NCI-H2227 (cell line): ENCODE measurements around the gene ADORA1.

Experiments
- DNase-seq: peaks from one replicate; lab custom pipeline; 2025; ENCODE audit not compliant: unreplicated experiment; lab: John Stamatoyannopoulos, UW

Gene ADORA1

DNA sequence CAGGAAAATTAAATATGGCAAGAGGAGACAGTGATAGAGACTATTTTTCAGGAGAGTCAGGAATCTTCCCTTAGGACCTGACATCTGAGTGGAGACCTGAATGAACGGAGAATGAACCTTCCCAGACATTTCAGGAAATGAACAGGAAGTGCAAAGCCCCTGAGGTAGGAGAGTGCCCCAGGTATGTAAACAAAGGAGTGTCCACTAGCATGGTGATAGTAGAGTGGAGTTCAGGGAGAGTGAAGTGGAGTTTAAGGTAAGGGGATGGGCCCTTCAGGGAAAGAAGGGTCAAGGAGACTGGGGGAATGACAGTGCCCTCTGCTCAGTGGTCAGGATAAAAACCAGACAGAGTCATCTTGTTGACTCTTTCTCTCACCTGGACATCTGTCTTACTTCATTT, 28.8 kb downstream of the ADORA1 start:
- no peak for DNase-seq

DNA sequence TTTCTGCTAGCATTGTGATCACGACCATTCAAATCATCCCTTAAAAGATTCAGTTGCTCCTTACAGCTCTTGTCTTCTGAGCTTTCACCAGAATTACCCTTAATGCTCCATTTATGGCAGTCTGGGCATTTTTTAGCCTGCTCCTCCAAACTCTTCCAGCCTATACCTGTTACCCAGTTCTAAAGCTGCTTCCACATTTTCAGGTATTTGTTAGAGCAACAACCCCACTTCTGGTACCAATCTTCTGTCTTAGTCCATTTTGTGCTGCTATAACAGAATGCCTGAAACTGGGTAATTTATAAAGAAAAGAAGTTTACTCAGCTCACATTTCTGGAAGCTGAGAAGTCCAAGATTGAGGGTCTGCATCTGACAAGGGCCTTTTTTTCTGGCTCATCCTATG, 30.9 kb downstream of the ADORA1 start:
- no peak for DNase-seq

DNA sequence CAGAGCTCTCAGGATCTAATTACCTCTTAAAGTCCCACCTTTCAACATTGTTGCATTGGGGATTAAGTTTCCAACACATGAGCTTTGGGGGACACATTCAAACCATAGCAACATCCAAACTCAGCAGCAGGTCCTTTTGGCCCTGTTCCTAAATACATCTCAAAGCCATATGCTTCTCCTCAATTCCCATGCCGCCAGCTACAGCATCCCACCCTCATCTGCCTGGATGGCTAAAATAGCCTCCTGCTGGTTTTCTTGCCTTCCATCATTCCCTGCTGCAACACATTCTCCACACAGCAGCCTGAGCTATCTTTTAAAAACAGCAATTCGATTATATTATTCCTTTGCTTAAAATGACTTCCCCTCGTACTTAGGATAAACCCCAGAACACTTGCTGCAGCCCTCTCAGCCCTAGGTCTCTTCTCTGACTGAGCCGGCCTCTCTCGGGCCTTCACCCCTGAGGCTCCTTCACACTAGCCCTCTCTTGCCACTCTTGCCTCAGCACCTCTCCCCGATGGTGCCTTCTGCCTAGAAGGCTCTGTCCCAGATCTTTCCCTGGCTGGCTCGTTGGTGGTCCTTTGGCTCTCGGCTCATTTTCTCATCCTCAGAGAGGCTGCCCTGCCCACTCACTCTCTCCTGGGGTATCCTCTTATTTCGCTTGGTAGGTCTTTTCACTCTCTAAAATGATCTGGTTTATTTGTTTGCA, 31.6 kb downstream of the ADORA1 start:
- no peak for DNase-seq

DNA sequence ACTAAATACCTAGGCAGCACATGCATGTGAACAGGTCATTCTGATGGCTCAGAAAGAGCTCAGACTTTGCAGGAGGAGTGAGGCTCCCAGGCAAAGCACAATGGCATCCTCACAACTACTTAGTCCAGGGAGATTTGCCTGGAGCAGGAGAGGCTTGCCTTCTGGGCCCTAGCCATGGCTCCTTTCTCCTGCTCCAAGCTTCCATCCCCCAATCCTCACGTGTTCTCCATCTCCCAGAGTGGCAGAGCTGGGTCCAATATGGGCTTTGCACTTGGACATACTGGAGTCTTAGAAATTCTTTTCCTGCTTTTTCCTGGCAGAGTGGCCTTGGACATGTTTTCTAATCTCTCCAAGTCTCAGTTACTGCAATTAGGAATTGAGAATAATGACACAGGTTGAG, 32.3 kb downstream of the ADORA1 start:
- DNase-seq = no peak

DNA sequence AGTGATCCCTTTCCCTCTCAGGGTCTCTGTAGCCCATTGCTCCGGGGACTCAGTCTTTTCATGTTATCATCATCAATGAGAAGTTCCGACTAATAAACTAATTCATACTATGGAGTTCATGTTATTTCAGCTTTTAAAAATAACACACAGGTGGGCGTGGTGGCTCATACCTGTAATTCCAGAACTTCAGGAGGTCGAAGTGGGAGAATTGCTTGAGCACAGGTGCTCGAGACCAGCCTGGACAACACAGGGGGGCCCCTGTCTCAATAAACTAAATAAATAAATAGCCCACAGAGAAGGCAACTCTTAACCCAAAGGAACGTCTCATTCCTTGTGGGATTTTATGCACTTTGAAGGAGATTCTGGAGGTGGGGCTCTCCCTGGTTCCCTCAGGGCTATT, 33.6 kb downstream of the ADORA1 start:
- DNase-seq = no peak

DNA sequence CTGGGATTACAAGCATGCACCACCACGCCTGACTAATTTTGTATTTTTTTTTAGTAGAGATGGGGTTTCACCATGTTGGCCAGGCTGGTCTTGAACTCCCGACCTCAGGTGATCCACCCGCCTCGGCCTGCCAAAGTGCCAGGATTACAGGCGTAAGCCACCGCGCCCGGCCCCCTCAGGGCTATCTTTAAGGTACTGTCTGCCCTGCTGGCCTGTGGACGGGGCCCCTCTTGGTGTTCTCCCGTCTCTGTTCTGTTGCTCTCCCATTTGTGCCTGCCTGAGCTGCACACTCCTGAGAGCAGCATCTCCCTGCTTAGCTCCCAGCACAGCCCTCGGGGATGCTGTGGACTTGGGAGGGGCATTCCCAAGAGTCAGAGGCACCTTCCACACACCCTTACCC, 34.2 kb downstream of the ADORA1 start:
- no peak for DNase-seq

DNA sequence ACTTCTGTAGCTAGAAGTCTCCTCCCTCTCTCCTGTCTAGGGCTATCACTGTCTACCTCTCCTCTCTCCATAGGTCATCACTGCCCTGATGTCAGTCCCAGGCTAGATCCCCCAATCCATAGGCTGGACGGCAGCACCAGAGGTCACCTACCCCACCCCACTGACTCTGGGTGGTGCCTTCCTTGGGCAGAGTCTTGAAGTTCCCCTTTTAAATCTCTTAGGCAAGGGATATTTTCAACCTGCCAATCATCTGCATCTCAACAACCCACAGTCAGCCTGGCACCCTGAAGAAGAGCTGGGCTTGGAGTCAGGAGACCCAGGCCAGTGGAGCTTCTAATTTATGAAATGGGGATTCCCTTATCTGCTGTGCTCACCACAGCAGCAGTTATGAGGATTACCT, 34.9 kb downstream of the ADORA1 start:
- no peak for DNase-seq

DNA sequence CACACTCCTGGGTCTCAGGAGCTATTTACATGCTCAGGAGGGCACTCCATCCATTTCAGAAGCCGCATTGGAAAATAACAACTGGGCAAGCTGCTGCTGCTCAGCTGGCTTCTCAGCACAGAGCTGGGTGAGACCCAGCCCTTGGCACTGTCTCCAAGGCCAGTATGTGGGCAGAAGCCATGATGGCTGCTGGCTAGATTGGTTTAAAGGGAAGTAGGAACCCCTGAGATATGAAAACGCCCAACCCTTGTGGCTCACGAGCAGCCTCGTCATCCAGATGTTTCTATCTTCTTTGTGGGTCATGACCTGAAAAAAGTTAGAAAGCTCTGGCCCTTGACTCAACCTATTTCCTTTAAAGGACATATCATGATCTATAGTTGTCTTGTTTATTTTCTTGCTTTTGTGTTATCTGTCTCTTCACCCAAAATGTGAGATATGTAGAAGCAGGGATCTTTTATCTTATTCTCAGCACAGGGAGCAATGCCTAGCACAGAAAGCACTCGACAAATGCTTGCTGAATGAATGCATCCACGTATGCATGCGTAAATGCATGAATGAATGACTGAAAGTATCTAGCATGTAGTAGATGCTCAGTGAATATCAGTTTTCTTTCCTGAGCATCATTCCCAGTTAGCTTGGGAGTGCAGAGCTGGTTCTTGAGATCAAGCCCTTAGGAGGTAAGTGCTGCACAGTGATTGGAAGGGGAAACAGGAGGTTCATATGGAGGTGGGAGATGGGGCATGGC, 36.5 kb downstream of the ADORA1 start:
- DNase-seq = no peak

DNA sequence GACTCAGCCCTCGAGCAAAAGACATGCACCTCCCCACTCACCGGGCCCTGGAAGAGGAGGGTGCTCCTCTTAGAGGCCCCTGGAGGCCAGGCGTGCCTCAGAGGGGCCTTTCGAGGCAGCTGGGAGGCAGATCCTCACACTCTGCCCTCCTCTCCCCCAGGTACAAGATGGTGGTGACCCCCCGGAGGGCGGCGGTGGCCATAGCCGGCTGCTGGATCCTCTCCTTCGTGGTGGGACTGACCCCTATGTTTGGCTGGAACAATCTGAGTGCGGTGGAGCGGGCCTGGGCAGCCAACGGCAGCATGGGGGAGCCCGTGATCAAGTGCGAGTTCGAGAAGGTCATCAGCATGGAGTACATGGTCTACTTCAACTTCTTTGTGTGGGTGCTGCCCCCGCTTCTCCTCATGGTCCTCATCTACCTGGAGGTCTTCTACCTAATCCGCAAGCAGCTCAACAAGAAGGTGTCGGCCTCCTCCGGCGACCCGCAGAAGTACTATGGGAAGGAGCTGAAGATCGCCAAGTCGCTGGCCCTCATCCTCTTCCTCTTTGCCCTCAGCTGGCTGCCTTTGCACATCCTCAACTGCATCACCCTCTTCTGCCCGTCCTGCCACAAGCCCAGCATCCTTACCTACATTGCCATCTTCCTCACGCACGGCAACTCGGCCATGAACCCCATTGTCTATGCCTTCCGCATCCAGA, 37.7 kb downstream of the ADORA1 start:
- DNase-seq = no peak

DNA sequence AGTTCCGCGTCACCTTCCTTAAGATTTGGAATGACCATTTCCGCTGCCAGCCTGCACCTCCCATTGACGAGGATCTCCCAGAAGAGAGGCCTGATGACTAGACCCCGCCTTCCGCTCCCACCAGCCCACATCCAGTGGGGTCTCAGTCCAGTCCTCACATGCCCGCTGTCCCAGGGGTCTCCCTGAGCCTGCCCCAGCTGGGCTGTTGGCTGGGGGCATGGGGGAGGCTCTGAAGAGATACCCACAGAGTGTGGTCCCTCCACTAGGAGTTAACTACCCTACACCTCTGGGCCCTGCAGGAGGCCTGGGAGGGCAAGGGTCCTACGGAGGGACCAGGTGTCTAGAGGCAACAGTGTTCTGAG, 38.3 kb downstream of the ADORA1 start:
- DNase-seq = no peak

DNA sequence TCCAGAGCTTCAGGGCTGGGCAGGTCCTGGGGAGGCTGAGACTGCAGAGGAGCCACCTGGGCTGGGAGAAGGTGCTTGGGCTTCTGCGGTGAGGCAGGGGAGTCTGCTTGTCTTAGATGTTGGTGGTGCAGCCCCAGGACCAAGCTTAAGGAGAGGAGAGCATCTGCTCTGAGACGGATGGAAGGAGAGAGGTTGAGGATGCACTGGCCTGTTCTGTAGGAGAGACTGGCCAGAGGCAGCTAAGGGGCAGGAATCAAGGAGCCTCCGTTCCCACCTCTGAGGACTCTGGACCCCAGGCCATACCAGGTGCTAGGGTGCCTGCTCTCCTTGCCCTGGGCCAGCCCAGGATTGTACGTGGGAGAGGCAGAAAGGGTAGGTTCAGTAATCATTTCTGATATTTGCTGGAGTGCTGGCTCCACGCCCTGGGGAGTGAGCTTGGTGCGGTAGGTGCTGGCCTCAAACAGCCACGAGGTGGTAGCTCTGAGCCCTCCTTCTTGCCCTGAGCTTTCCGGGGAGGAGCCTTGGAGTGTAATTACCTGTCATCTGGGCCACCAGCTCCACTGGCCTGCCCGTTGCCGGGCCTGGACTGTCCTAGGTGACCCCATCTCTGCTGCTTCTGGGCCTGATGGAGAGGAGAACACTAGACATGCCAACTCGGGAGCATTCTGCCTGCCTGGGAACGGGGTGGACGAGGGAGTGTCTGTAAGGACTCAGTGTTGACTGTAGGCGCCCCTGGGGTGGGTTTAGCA, 38.8 kb downstream of the ADORA1 start:
- no peak for DNase-seq

DNA sequence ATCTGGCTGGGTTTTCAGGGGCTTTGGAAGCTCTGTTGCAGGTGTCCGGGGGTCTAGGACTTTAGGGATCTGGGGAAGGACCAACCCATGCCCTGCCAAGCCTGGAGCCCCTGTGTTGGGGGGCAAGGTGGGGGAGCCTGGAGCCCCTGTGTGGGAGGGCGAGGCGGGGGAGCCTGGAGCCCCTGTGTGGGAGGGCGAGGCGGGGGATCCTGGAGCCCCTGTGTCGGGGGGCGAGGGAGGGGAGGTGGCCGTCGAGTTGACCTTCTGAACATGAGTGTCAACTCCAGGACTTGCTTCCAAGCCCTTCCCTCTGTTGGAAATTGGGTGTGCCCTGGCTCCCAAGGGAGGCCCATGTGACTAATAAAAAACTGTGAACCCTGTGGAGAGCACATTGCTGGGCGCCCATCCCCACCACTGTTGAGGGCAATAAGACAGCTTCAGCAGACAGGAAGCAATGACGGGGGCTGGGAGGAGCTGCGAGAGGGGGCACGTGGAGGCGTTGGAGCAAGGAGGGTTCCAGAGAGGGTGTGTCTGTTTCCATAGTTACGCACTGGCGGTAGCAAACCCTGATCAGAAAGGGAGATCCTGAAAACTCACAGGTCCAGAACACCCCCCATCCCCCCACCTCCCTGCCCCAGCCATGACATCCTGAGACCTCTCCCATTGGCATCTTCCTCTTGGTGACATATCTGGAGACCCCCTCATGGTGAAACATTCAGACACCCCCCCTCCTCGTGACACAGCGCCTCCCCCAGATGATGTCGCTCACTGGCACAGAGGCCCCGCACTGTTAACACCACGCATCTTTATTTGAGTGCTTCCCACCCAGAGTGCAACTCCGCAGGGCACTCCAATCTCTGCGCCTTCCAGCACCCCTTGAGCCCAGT, 39.7 kb downstream of the ADORA1 start:
- DNase-seq = no peak

DNA sequence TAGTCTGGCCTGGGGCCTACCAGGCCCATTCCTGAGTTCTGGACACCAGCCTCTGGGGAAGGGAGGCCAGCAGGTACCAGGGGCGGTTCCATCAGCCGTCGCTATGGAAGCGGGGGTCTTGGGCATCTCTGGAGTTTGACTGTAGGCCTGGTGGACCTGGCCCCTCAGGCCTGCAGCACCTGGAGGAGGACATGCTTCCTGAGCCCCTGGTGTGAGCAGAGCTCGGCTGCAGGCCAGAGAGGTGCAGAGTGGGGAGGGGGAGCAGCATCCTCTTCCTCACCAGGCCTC, 40.3 kb downstream of the ADORA1 start:
- no peak for DNase-seq

DNA sequence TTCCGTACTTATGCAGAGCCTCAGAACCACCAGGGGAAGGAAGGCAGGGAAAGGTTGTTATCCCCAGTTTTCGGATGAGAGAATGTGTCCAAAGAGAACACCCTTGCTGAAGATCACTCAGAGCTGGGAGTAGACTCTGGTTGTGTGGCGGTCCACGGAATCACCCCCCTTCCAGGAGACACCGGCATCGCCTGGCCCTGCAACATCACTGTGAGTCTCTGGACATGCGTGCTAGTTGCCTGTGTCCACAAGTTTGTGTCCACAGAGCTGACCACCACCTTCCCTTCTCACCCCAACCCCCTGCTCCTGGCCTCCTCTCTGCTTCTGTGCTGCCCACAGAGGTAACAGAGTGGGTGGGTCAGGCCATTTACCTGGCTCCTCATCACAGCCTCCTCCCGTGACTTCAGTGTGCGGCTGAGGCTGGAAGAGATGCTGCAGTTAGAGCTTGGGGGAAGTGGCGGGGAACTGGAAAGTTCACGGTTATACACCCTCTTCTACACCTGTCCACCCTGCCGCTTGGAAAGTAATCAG, 40.8 kb downstream of the ADORA1 start:
- no peak for DNase-seq

DNA sequence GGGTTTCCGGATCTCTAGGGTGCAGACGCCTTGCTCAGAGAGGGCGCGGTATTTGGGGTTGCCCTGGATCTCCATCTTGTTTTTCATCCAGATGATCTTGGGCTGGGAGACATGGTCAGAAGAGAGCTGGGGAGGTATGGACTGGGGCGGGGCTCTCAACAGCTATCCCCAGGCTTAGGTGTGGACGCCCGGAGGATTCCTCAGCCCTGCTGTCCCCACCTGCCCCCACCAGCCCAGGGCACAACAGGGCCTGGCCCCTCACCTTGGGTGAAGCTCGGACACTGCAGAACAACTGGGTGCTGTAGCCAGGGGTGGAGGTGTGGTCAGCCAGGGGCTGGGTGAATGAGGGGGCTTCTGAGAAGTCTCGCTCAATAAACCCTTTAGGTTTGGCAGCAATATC, 41.5 kb downstream of the ADORA1 start:
- no peak for DNase-seq

DNA sequence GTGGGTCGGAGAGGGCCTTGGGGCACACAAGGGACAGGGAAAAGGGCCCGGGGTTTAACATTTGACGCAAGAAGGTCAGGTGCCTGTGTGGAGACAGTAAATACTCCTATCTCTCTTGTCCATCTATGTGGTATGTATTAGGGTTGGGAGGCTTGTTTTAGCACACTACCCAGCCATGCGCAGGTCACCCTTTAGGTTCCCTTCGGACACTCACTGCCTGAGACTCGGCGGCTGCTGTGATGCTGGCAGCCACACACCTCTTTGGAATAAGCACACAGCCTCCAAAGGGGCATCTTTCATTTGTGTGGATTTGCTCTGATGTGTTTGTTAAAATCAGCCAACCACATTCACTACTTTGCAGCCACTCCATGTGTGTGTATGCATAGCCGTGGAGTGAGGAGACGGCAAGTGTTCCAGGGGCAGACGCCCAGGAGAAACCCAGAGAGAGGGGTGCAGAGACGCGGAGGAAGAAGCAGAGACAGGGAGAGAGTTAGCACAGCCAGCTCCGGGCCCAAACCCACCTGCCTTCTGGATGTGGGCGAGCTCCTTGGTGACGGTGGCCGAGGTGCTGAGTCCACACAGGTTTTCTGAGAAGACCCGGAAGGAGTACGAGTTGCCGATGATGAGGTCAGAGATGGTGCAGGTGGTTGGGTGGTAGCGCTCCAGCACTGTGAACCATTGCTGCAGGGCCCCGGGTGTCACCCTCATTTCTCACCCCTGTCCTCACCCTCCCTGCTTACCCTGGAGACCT, 42.4 kb downstream of the ADORA1 start:
- no peak for DNase-seq

DNA sequence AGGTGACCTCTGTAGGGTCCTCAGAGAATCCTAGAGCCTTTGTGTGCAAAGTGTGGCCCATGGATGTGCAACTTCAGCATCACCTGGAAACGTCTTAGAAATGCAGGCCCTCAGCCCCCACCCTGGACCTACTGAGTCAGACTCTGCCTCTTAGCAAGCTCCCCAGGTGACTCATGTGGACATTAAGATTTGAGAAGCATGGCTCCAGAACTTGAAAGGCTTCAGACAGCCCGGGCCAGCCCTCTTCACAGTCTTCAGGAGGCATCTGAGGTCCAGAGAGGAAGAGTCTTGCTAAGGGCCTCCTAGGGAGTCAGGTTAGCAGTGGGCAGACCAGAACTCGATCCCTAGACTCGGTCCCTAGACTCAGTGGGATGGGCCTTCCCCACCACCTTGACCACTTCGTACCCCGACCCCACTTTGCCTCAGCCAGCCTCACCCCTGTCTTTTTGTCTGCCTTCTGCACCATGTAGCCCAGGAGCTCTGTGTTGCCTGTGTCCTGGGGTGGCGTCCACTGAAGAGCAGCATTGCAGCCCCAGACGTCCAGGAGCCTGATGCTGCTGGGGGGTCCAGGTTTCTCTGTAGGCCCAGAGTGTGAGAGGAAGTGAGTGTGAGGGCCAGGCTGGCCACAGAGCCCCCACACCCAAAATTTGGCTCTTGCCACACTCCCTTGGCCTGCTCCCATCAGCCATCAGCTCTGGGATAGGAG, 43.3 kb downstream of the ADORA1 start:
- no peak for DNase-seq

DNA sequence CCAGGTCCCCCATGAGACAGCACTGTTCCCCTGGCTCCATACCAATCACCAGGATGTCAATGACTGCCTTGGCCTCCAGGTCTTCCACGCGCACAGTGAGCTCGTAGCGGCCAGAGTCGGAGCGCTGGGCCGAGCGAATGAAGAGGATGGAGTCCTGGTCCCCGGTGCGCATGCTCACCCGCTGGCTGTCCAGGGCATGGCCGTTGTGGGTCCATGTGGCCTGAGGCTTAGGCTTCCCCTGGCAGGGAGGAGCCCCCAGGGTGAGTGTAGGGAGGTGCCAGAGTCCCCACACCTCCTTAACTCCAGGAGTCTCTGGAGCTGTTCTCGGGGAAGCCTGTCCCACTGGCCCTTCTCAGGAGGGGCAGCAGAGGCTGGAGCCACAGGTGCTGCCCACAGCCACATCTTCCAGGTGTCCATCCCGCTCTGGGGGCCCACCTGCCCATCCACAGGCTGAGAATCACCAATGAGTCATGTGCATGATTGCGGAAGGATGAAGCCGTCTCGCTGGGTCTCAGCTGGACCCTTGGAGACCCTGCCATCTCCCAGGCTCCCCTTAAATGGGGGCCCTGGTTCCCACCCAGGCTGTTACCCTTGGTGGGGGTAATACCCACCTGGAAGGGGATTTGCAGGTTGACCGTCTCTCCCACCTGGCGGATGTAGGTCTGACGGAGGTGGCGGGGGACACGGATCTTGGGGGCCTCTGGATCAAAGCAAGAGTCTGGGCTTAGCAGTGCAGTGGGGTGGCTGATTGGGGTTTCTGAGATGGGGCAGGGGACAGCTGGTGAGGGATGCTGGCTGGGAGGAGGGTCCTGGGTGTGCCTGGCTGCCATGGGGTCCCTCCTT, 44.0 kb downstream of the ADORA1 start:
- no peak for DNase-seq
